Calu3 (cell line): ENCODE results near the gene FAM222A. TPM values are rescaled to one million over a fixed set of nuclear protein-coding genes. Genes with fewer than 3 reads are reported as not detected.

Experiments
- BruUV-seq: library from RNA; stranded (reverse); fragments of 400-500 nt; replicated peaks from 2 replicates; lab custom pipeline; 2021; lab: Mats Ljungman, UMichigan
- CTCF ChIA-PET: fragments of 300-600 bp; sonication (Branson Sonifier 250); formaldehyde crosslinking; loops from one replicate; lab custom pipeline; 2022; ENCODE audit warnings: antibody characterized with exemption; lab: Charles Lee
- DNase-seq: peaks from one replicate; pipeline ENCODE4 v3.0.0; 2022
- H3K27ac Mint-ChIP-seq: one replicate; pipeline ENCODE4 v1.8.0; 2022; ENCODE audit warnings: mixed read lengths; ENCODE audit not compliant: unreplicated experiment
- H3K27me3 Mint-ChIP-seq: one replicate; pipeline ENCODE4 v1.8.0; 2022; ENCODE audit warnings: mixed read lengths; ENCODE audit not compliant: unreplicated experiment
- H3K36me3 Mint-ChIP-seq: one replicate; pipeline ENCODE4 v1.8.0; 2022; ENCODE audit warnings: mild to moderate bottlenecking, moderate library complexity, mixed read lengths; ENCODE audit not compliant: insufficient read depth, unreplicated experiment
- H3K4me1 Mint-ChIP-seq: one replicate; pipeline ENCODE4 v1.8.0; 2022; ENCODE audit warnings: mild to moderate bottlenecking, low read depth, mixed read lengths; ENCODE audit not compliant: unreplicated experiment
- H3K4me3 Mint-ChIP-seq: one replicate; pipeline ENCODE4 v1.8.0; 2022; ENCODE audit warnings: mild to moderate bottlenecking, low read depth, moderate library complexity, mixed read lengths; ENCODE audit not compliant: unreplicated experiment
- H3K9me3 Mint-ChIP-seq: one replicate; pipeline ENCODE4 v1.8.0; 2022; ENCODE audit warnings: low read depth, mixed read lengths; ENCODE audit not compliant: unreplicated experiment
- intact Hi-C: fragments of 100-400 bp; cut with micrococcal nuclease; formaldehyde crosslinking; loops from one replicate; pipeline ENCODE4 v1.10.0; 2022; ENCODE audit not compliant: unreplicated experiment
- total RNA-seq: library from RNA; stranded (reverse); gene quantifications from 2 replicates; pipeline ENCODE4 v1.2.3, GENCODE V29; 2022
- TF ChIP-seq, protein P1 (sequence below): fragments of 200-600 bp; IDR thresholded peaks from one replicate; pipeline ENCODE4 v1.8.0; 2022; ENCODE audit warnings: antibody characterized with exemption; ENCODE audit not compliant: unreplicated experiment

Gene FAM222A
- total RNA-seq, 1 experiment from 2014 or later, result 2.4 TPM

DNA sequence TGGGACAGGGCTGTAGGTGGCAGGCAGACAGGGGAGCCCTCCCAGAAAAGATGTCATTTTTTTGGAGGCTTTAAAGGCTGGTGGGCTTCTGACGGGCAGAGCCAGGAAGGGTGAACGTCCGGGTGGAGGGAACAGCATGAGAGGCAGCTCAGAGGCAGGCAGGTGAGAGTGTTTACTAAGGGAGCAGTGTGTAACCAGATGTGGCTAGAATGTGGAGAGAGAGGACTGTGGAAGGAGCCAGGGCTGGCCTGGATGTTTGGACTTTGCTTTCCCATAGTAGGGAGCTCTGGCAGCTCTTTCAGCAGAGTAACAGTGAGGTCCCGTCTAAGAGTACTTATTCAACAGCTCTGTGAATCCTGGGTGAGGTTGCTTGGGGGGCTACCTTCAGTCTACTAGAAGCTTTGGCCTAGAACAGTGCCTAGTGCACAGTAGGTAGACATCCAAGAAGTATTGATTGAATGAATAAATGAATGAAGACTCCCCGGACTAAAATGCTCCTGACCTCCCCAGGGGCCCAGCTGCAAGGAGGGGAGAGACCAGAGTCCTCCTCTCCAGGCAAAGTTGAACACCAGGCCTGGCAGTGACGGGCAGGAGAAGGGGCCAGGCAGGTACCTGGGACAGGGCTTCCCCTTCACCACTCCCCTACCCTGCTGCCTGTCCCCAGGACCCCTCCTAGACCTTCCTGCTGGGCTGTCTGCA, 8.5 kb downstream of the FAM222A start:
- no peak overlapping the region for H3K27ac Mint-ChIP-seq
- CTCF ChIA-PET, result interaction anchor here (0.5 to 0.7 kb wide), 3 partner anchors 13 to 291 kb away, joined by 3 to 4 read pairs (median 3); no protein-coding TSS in a partner anchor
- no TSS peak for BruUV-seq
- no peaks in the 10 kb centered on the region for H3K36me3 Mint-ChIP-seq
- DNase-seq, result no peak
- H3K9me3 Mint-ChIP-seq, result no peaks in the 10 kb centered on the region
- peaks cover 22% of the 10 kb centered on the region for H3K27me3 Mint-ChIP-seq
- intact Hi-C loops, result no loop called here
- H3K4me3 Mint-ChIP-seq, result no peak overlapping the region
- TF ChIP-seq, protein P1, sequence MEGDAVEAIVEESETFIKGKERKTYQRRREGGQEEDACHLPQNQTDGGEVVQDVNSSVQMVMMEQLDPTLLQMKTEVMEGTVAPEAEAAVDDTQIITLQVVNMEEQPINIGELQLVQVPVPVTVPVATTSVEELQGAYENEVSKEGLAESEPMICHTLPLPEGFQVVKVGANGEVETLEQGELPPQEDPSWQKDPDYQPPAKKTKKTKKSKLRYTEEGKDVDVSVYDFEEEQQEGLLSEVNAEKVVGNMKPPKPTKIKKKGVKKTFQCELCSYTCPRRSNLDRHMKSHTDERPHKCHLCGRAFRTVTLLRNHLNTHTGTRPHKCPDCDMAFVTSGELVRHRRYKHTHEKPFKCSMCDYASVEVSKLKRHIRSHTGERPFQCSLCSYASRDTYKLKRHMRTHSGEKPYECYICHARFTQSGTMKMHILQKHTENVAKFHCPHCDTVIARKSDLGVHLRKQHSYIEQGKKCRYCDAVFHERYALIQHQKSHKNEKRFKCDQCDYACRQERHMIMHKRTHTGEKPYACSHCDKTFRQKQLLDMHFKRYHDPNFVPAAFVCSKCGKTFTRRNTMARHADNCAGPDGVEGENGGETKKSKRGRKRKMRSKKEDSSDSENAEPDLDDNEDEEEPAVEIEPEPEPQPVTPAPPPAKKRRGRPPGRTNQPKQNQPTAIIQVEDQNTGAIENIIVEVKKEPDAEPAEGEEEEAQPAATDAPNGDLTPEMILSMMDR, result no peak
- H3K4me1 Mint-ChIP-seq, result peaks cover 8% of the 10 kb centered on the region

DNA sequence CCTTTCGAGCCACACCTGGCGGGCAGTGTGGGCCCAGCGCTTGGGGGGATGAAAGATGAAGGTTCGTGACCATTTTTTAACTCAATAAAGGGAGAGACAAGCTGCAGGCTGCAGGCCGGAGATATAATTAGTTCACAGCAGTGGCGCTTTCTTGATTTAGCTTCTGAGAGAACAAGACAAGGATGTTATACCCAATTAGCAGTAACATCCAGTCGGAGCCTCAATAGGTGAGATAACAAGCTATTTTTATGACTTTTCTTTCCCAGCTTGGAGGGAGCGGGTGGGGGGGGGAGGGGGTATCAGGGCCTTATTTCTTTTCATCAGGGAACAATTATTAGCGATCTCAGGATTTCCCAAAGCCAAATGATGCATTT, 9.1 kb downstream of the FAM222A start:
- intact Hi-C loops, result no loop called here
- CTCF ChIA-PET, result interaction anchor here (0.6 to 0.7 kb wide), 2 partner anchors 14 to 291 kb away, joined by 3 read pairs; no protein-coding TSS in a partner anchor
- DNase-seq, result no peak
- Mint-ChIP-seq H3K9me3 (no peaks in the 10 kb centered on the region), H3K27ac (no peak overlapping the region), H3K4me1 (peaks cover 8% of the 10 kb centered on the region), H3K4me3 (no peak overlapping the region), H3K36me3 (no peaks in the 10 kb centered on the region), H3K27me3 (peaks cover 16% of the 10 kb centered on the region)
- no TSS peak for BruUV-seq
- TF ChIP-seq, protein P1, result no peak

DNA sequence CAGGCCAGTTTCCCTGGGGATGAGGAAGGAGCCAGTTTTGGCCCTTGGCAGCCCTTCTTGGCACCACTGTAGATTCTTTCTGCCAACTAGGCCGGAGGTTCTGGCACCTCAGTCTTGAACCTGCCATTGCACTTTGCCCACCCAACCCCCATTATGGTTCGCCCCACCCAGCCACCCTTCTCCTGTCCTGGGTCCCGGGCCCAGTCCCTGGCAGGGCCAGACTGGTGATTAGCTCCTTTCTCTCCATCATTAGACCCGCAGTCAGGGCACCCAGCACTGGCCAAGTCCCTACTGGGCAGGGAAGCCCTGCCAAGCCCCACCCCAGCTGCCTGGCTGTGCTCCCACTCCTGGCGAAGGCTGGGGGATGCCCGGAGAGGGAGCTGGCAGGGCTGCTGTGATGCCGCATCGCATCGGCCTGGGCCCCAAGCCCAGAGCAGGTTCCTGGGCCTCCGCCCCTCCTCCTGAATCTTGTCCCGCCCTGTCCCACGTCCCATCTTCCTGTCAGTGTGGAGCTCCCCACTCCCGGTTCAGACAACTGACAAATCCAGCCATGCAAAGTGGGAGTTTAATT, 9.8 kb downstream of the FAM222A start:
- CTCF ChIA-PET, result no interaction called here
- no TSS peak for BruUV-seq
- intact Hi-C loops, result no loop called here

DNA sequence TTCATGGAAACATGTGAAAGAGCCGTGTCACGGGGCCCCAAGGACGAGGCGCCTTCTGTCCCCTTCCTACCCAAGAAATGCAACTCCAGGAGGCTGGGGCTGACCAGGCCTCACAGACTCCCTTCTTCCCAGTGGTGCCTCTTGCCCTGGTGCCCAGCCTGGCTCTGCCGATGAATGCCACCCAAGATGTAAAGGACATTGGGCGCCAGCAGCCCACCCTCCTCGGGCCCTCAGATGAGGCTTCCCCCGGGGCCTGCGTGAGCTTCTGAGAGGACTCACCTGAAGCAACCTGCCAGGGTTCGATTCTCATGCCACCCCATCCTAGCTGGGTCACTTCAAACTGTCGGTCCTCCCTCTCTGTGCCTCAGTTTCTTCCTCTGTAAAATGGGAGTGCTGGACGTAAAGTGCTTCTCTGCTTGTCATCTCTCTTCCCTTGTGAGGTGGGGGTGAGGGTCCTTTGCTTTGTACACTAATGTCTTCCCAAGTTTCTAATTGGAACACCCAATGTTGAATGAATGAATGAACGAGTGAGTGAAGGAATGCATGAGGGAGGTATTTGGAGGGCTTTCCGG, 10.8 kb downstream of the FAM222A start:
- intact Hi-C loops, result no loop called here
- Mint-ChIP-seq H3K27ac (no peak overlapping the region), H3K4me1 (peaks cover 8% of the 10 kb centered on the region), H3K36me3 (no peaks in the 10 kb centered on the region), H3K4me3 (no peak overlapping the region), H3K9me3 (no peaks in the 10 kb centered on the region), H3K27me3 (peaks cover 16% of the 10 kb centered on the region)
- TF ChIP-seq, protein P1, result no peak
- CTCF ChIA-PET, result no interaction called here
- BruUV-seq, result no TSS peak
- no peak for DNase-seq

More for the DNA sequence above, 9.8 kb downstream of the FAM222A start:
- no peak overlapping the region for H3K4me3 Mint-ChIP-seq
- H3K9me3 Mint-ChIP-seq, result no peaks in the 10 kb centered on the region
- TF ChIP-seq, protein P1, result no peak
- no peaks in the 10 kb centered on the region for H3K36me3 Mint-ChIP-seq
- H3K27me3 Mint-ChIP-seq, result peaks cover 14% of the 10 kb centered on the region
- no peak overlapping the region for H3K27ac Mint-ChIP-seq
- peaks cover 8% of the 10 kb centered on the region for H3K4me1 Mint-ChIP-seq
- no peak for DNase-seq
